IMR-90 (cell line): ENCODE results near the gene CUEDC2. TPM values are rescaled to one million over a fixed set of nuclear protein-coding genes. Genes with fewer than 3 reads are reported as not detected.

ENCODE experiments used
- ATAC-seq: fragments of 200-7000 bp; cut with Tn5 transposase; 2 replicates; pipeline ENCODE4 v1.9.1; 2020; ENCODE audit warnings: low read depth, mild to moderate bottlenecking, moderate library complexity
- BruUV-seq: library from RNA; stranded (reverse); fragments of 400-500 nt; replicated peaks from 2 replicates; lab custom pipeline; 2021; lab: Mats Ljungman, UMichigan
- CTCF ChIA-PET: fragments of 300-600 bp; formaldehyde crosslinking; extraction: SDS; loops from one replicate; lab custom pipeline; 2021; ENCODE audit warnings: antibody characterized with exemption; lab: Yijun Ruan, JAX
- POLR2A ChIA-PET: fragments of 300-600 bp; sonication (Branson Sonifier 250); formaldehyde crosslinking; loops from one replicate; lab custom pipeline; 2022; ENCODE audit warnings: antibody characterized with exemption; ENCODE audit not compliant: unreplicated experiment; lab: Charles Lee
- DNase-seq: peaks from one replicate; pipeline ENCODE4 v3.0.0; 2013
- H2AFZ ChIP-seq: replicated peaks from 2 replicates; pipeline ENCODE3; 2013; ENCODE audit warnings: low read length, mild to moderate bottlenecking; ENCODE audit not compliant: poor library complexity
- H2AK5ac ChIP-seq: 2 replicates; pipeline ENCODE4 v1.6.1; 2013; ENCODE audit warnings: low read depth, low read length, inconsistent platforms
- H2AK9ac ChIP-seq: replicated peaks from 2 replicates; pipeline ENCODE3; 2013; ENCODE audit warnings: mild to moderate bottlenecking, low read depth, low read length, moderate library complexity; ENCODE audit not compliant: poor library complexity
- H2BK120ac ChIP-seq: 2 replicates; pipeline ENCODE4 v1.6.1; 2013; ENCODE audit warnings: low read depth, low read length, inconsistent platforms
- H2BK15ac ChIP-seq: 3 replicates; pipeline ENCODE4 v1.6.1; 2013; ENCODE audit warnings: low read depth, low read length, inconsistent platforms
- H2BK20ac ChIP-seq: 2 replicates; pipeline ENCODE4 v1.6.1; 2013; ENCODE audit warnings: low read depth, mild to moderate bottlenecking, inconsistent platforms, low read length, moderate library complexity
- H2BK5ac ChIP-seq: 2 replicates; pipeline ENCODE4 v1.6.1; 2013; ENCODE audit warnings: mild to moderate bottlenecking, low read depth, low read length, inconsistent platforms; ENCODE audit not compliant: poor library complexity, severe bottlenecking
- H3K14ac ChIP-seq: replicated peaks from 2 replicates; pipeline ENCODE4 v1.6.1; 2013; ENCODE audit warnings: low read depth, low read length, inconsistent platforms
- H3K18ac ChIP-seq: 2 replicates; pipeline ENCODE4 v1.6.1; 2013; ENCODE audit warnings: low read depth, low read length, control low read depth
- H3K23ac ChIP-seq: 2 replicates; pipeline ENCODE4 v1.6.1; 2013; ENCODE audit warnings: low read depth, low read length, inconsistent platforms
- H3K27ac ChIP-seq: 2 replicates; pipeline ENCODE4 v1.5.1; 2013; ENCODE audit warnings: mild to moderate bottlenecking, control low read depth, low read length; ENCODE audit not compliant: insufficient read depth
- H3K27me3 ChIP-seq: 2 replicates; pipeline ENCODE4 v1.6.1; 2013; ENCODE audit warnings: low read length; ENCODE audit not compliant: control insufficient read depth, insufficient read depth
- H3K36me3 ChIP-seq: 2 replicates; pipeline ENCODE4 v1.6.1; 2013; ENCODE audit warnings: low read length, mixed read lengths; ENCODE audit not compliant: control insufficient read depth, insufficient read depth
- H3K4ac ChIP-seq: 2 replicates; pipeline ENCODE4 v1.6.1; 2013; ENCODE audit warnings: low read depth, low read length, inconsistent platforms
- H3K4me1 ChIP-seq: 2 replicates; pipeline ENCODE4 v1.6.1; 2013; ENCODE audit warnings: low read length, mixed read lengths; ENCODE audit not compliant: control insufficient read depth, insufficient read depth
- H3K4me2 ChIP-seq: 2 replicates; pipeline ENCODE4 v1.6.1; 2013; ENCODE audit warnings: low read depth, mild to moderate bottlenecking, control low read depth, low read length, moderate library complexity
- H3K4me3 ChIP-seq: 2 replicates; pipeline ENCODE4 v1.5.1; 2013; ENCODE audit warnings: low read depth, mild to moderate bottlenecking, control low read depth, low read length, moderate library complexity; ENCODE audit not compliant: insufficient read depth
- H3K56ac ChIP-seq: 2 replicates; pipeline ENCODE4 v1.6.1; 2013; ENCODE audit warnings: low read length, inconsistent platforms; ENCODE audit not compliant: insufficient read depth; ENCODE audit errors: extremely low read depth
- H3K79me1 ChIP-seq, 2 experiments: 2 replicates each; pipeline ENCODE4 v1.6.1; 2013; ENCODE audit warnings: low read length in 2 of 2, inconsistent platforms in 1 of 2, low read depth in 1 of 2
- H3K9ac ChIP-seq: 2 replicates; pipeline ENCODE4 v1.6.1; 2013; ENCODE audit warnings: low read depth, low read length, control low read depth
- H3K9me1 ChIP-seq: 2 replicates; pipeline ENCODE4 v1.6.1; 2013; ENCODE audit warnings: low read length, inconsistent platforms; ENCODE audit not compliant: insufficient read depth
- H3K9me3 ChIP-seq: 2 replicates; pipeline ENCODE4 v1.6.1; 2013; ENCODE audit warnings: low read length; ENCODE audit not compliant: control insufficient read depth, insufficient read depth
- H4K20me1 ChIP-seq: 2 replicates; pipeline ENCODE4 v1.6.1; 2013; ENCODE audit warnings: low read length, inconsistent platforms; ENCODE audit not compliant: insufficient read depth
- H4K5ac ChIP-seq: 2 replicates; pipeline ENCODE4 v1.6.1; 2013; ENCODE audit warnings: mild to moderate bottlenecking, low read depth, low read length, control low read depth
- H4K8ac ChIP-seq, 2 experiments: 2 replicates each; pipeline ENCODE4 v1.6.1; 2013; ENCODE audit warnings: low read depth in 2 of 2, low read length in 2 of 2, control low read depth in 1 of 2, inconsistent platforms in 1 of 2
- H4K91ac ChIP-seq: 2 replicates; pipeline ENCODE4 v1.6.1; 2013; ENCODE audit warnings: low read depth, low read length, inconsistent platforms; ENCODE audit not compliant: insufficient read depth
- CEBPB ChIP-seq: IDR thresholded peaks from 2 replicates; pipeline ENCODE4 v1.6.1; 2012; ENCODE audit warnings: low read depth, low read length, improper control_type of control experiment
- CTCF ChIP-seq: conservative IDR thresholded peaks from 2 replicates; pipeline ENCODE4 v1.5.1; 2012; ENCODE audit warnings: mild to moderate bottlenecking, low read depth, low read length, improper control_type of control experiment
- RAD21 ChIP-seq: IDR thresholded peaks from 2 replicates; pipeline ENCODE4 v1.6.1; 2012; ENCODE audit warnings: low read length, improper control_type of control experiment
- WGBS, 2 experiments: methylation state at CpG; one replicate each; pipeline versions ENCODE4 v1.1.5 to v1.1.7; 2013; ENCODE audit warnings: missing lambda C conversion rate in 2 of 2; ENCODE audit not compliant: insufficient read length in 1 of 2; ENCODE audit errors: extremely low coverage in 2 of 2; 5-methylcytosine and 5-hydroxymethylcytosine counted together
- dilution Hi-C: fragments of 300-500 bp; cut with HindIII; formaldehyde crosslinking; loops from one replicate; pipeline ENCODE4 v1.14.3; 2018; ENCODE audit warnings: low sequenced_read_pairs; ENCODE audit not compliant: unreplicated experiment
- in situ Hi-C: fragments of 300-500 bp; cut with MboI; formaldehyde crosslinking; loops from 3 replicates; pipeline ENCODE4 v1.14.3; 2019; ENCODE audit warnings: low sequenced_read_pairs, inconsistent platforms, mixed read lengths
- intact Hi-C: fragments of 100-400 bp; cut with micrococcal nuclease; formaldehyde crosslinking; loops from 2 replicates; pipeline ENCODE4 v1.10.0; 2022
- polyA plus RNA-seq, 3 experiments: library from polyadenylated mRNA; depleted of rRNA; stranded (reverse); fragments of >200 nt; gene quantifications; 2 replicates each; pipeline ENCODE4 v1.2.3, GENCODE V29; 2012; ENCODE audit warnings: low replicate concordance in 1 of 3
- total RNA-seq: library from RNA; depleted of rRNA; stranded (reverse); fragments of >200 nt; gene quantifications from 2 replicates; pipeline ENCODE4 v1.2.3, GENCODE V29; 2012

CUEDC2 gene
- total and polyA plus RNA-seq, 2 of the 4 experiments (the other 2 are of a cell fraction): 55.7 to 84.9 TPM

GRCh38 chr10:102393411-102394078, 38.8 kb downstream of the CUEDC2 start:
- no peak overlapping the region for H2BK15ac ChIP-seq
- peak overlapping the region in 1 of 2 experiments; percentile 22; a peak in 1 of 4 replicates for H4K8ac ChIP-seq
- H3K79me1 ChIP-seq: peaks cover 13 to 29% of the 10 kb centered on the region in 2 experiments
- ATAC-seq (no peak), DNase-seq (no peak)
- H3K9me1 ChIP-seq: peaks cover 10% of the 10 kb centered on the region
- H3K36me3 ChIP-seq: peaks cover 6% of the 10 kb centered on the region; the same call in 1 of the 2 replicates
- H3K14ac ChIP-seq: peak overlapping the region; percentile 4; the same call in 1 of the 2 replicates
- no peak overlapping the region; the same call in 1 of the 2 replicates for H4K5ac ChIP-seq
- no peak overlapping the region for H2BK120ac ChIP-seq
- intact Hi-C loops: loop anchor here (1.0 to 10.0 kb wide), 5 partner anchors 28 to 251 kb away; partner anchors contain the start of gene TRIM8
- peak overlapping the region; percentile 64 for H3K9ac ChIP-seq
- H3K4ac ChIP-seq: no peak overlapping the region
- dilution Hi-C loops: no loop called here
- peak overlapping the region; percentile 38 for H3K27ac ChIP-seq
- in situ Hi-C loops: loop anchor here (5.0 kb wide), 1 partner anchor 84 kb away; no protein-coding TSS in a partner anchor
- no peak overlapping the region for H2BK5ac ChIP-seq
- no peak overlapping the region for H3K56ac ChIP-seq
- no peak overlapping the region for H2BK20ac ChIP-seq
- TF ChIP-seq CTCF: peak; percentile 93; the same call in 1 of the 2 replicates
- peak; percentile 66 for TF ChIP-seq RAD21
- no peak for TF ChIP-seq CEBPB
- peak overlapping the region; percentile 20; the same call in 1 of the 2 replicates for H3K23ac ChIP-seq
- H3K9me3 ChIP-seq: no peaks in the 10 kb centered on the region
- H3K18ac ChIP-seq: no peak overlapping the region
- ChIA-PET POLR2A (no interaction called here), CTCF (interaction anchor here (0.6 to 1.4 kb wide), 11 partner anchors 9 to 240 kb away, joined by 3 to 6 read pairs (median 3); no protein-coding TSS in a partner anchor)
- peaks cover 7% of the 10 kb centered on the region for H3K4me1 ChIP-seq
- WGBS, 2 experiments: no CpG with 5 or more reads among the region's 30 CpGs
- BruUV-seq: TSS peak; percentile 90
- no peaks in the 10 kb centered on the region for H3K27me3 ChIP-seq
- peak overlapping the region; percentile 94 for H2AFZ ChIP-seq
- H3K4me2 ChIP-seq: peak overlapping the region; percentile 91
- H2AK5ac ChIP-seq: no peak overlapping the region
- H3K4me3 ChIP-seq: peak overlapping the region; percentile 51
- no peak overlapping the region for H2AK9ac ChIP-seq
- no peak overlapping the region for H4K91ac ChIP-seq
- 0 out of 2 replicates have a peak, but pooled peaks cover 3% of the 10 kb centered on the region for H4K20me1 ChIP-seq
